GM12872 (cell line): Measurements from ENCODE around the gene SP110.
A peak's percentile ranks its signal among the peaks of the same experiment; 100 is the strongest.

Source experiments
- CTCF ChIP-seq: IDR thresholded peaks from 3 replicates; pipeline ENCODE4 v1.5.1; 2011; ENCODE audit warnings: low read depth, mild to moderate bottlenecking, low read length, moderate library complexity; ENCODE audit not compliant: insufficient read depth

The SP110 gene

GRCh38 chr2:230164139-230164538, 55.6 kb downstream of the SP110 start:
- no peak for TF ChIP-seq CTCF

GRCh38 chr2:230162981-230163380, 56.8 kb downstream of the SP110 start:
- no peak for TF ChIP-seq CTCF

- TF ChIP-seq CTCF: no peak
These were observed 58.6 kb downstream of the SP110 start for GRCh38 chr2:230161184-230161583.

- peak; percentile 79 for TF ChIP-seq CTCF
These were observed 59.6 kb downstream of the SP110 start for GRCh38 chr2:230160112-230160660.

- no peak for TF ChIP-seq CTCF
These were observed 61.3 kb downstream of the SP110 start for GRCh38 chr2:230158468-230158867.

- TF ChIP-seq CTCF: no peak
These were observed 62.7 kb downstream of the SP110 start for GRCh38 chr2:230156782-230157699.

GRCh38 chr2:230155359-230155758, 64.4 kb downstream of the SP110 start:
- no peak for TF ChIP-seq CTCF
